MCF 10A (cell line): ENCODE results near the gene CADPS. TPM values are rescaled to one million over a fixed set of nuclear protein-coding genes. Genes with fewer than 3 reads are reported as not detected.

Source experiments
- BruUV-seq: library from RNA; stranded (reverse); fragments of 400-500 nt; replicated peaks from 2 replicates; lab custom pipeline; 2021; lab: Mats Ljungman, UMichigan
- CTCF ChIA-PET: fragments of 300-600 bp; sonication (Branson Sonifier 250); formaldehyde crosslinking; extraction: SDS; loops from one replicate; lab custom pipeline; 2021; ENCODE audit warnings: antibody characterized with exemption, inconsistent platforms; lab: Yijun Ruan, JAX
- POLR2A ChIA-PET: fragments of 300-600, 350-650 bp; sonication (Branson Sonifier 250); formaldehyde crosslinking; extraction: SDS; loops from one replicate; lab custom pipeline; 2020; ENCODE audit warnings: antibody characterized with exemption, inconsistent platforms; lab: Yijun Ruan, JAX
- DNase-seq: peaks from one replicate; pipeline ENCODE4 v3.0.0-alpha.2; 2018; ENCODE audit not compliant: unreplicated experiment
- H3K27ac Mint-ChIP-seq: one replicate; pipeline ENCODE4 v1.8.0; 2022; ENCODE audit warnings: mild to moderate bottlenecking, low read depth, mixed read lengths; ENCODE audit not compliant: unreplicated experiment
- H3K27me3 Mint-ChIP-seq: one replicate; pipeline ENCODE4 v1.8.0; 2022; ENCODE audit warnings: mixed read lengths; ENCODE audit not compliant: insufficient read depth, unreplicated experiment
- H3K36me3 Mint-ChIP-seq: one replicate; pipeline ENCODE4 v1.8.0; 2022; ENCODE audit warnings: mild to moderate bottlenecking, moderate library complexity, mixed read lengths; ENCODE audit not compliant: insufficient read depth, unreplicated experiment
- H3K4me1 Mint-ChIP-seq: one replicate; pipeline ENCODE4 v1.8.0; 2022; ENCODE audit warnings: mixed read lengths; ENCODE audit not compliant: insufficient read depth, unreplicated experiment
- H3K4me3 Mint-ChIP-seq: one replicate; pipeline ENCODE4 v1.8.0; 2022; ENCODE audit warnings: mild to moderate bottlenecking, moderate library complexity, mixed read lengths; ENCODE audit not compliant: unreplicated experiment
- H3K9me3 Mint-ChIP-seq: one replicate; pipeline ENCODE4 v1.8.0; 2022; ENCODE audit warnings: mixed read lengths; ENCODE audit not compliant: unreplicated experiment
- CTCF ChIP-seq: fragments of 200-600 bp; IDR thresholded peaks from one replicate; pipeline ENCODE4 v1.8.0; 2022; ENCODE audit warnings: antibody characterized with exemption, mild to moderate bottlenecking; ENCODE audit not compliant: unreplicated experiment
- intact Hi-C: fragments of 100-400 bp; cut with micrococcal nuclease; formaldehyde crosslinking; loops from 2 replicates; pipeline ENCODE4 v1.14.1; 2022
- total RNA-seq: library from RNA; stranded (reverse); gene quantifications from 2 replicates; pipeline ENCODE4 v1.2.3, GENCODE V29; 2022

Gene CADPS
- total RNA-seq, 1 experiment from 2014 or later: not detected

- no peak for DNase-seq
- H3K9me3 Mint-ChIP-seq: no peaks in the 10 kb centered on the region
- intact Hi-C loops: no loop called here
- H3K27me3 Mint-ChIP-seq: peaks cover 100% of the 10 kb centered on the region
- no peak for TF ChIP-seq CTCF
- H3K4me1 Mint-ChIP-seq: no peaks in the 10 kb centered on the region
- CTCF ChIA-PET: no interaction called here
- POLR2A ChIA-PET: interaction anchor here (0.6 kb wide), 1 partner anchor 18 kb away, joined by 4 read pairs; no protein-coding TSS in a partner anchor
- H3K4me3 Mint-ChIP-seq: no peak overlapping the region
- BruUV-seq: no TSS peak
- H3K27ac Mint-ChIP-seq: no peak overlapping the region
- no peaks in the 10 kb centered on the region for H3K36me3 Mint-ChIP-seq
These were observed 407.1 kb downstream of the CADPS start for GRCh38 chr3:62467966-62468722.

GRCh38 chr3:62462788-62463187 is 412.4 kb downstream of the CADPS start:
- Mint-ChIP-seq H3K27me3 (peaks cover 100% of the 10 kb centered on the region), H3K4me3 (no peak overlapping the region), H3K27ac (no peak overlapping the region), H3K36me3 (no peaks in the 10 kb centered on the region), H3K4me1 (no peaks in the 10 kb centered on the region), H3K9me3 (no peaks in the 10 kb centered on the region)
- ChIA-PET CTCF (no interaction called here), POLR2A (no interaction called here)
- intact Hi-C loops: no loop called here
- BruUV-seq: no TSS peak
- DNase-seq: no peak
- no peak for TF ChIP-seq CTCF

- POLR2A ChIA-PET: no interaction called here
These were observed 413.0 kb downstream of the CADPS start for GRCh38 chr3:62462104-62462762.

More at GRCh38 chr3:62462104-62462762, 413.0 kb downstream of the CADPS start:
- Mint-ChIP-seq H3K9me3 (no peaks in the 10 kb centered on the region), H3K4me3 (no peak overlapping the region), H3K36me3 (no peaks in the 10 kb centered on the region), H3K4me1 (no peaks in the 10 kb centered on the region), H3K27me3 (peaks cover 100% of the 10 kb centered on the region), H3K27ac (no peak overlapping the region)
- DNase-seq: no peak
- intact Hi-C loops: no loop called here
- no peak for TF ChIP-seq CTCF
- CTCF ChIA-PET: no interaction called here
- no TSS peak for BruUV-seq
